NCI-H82 treated with DMSO at 0.1 percent for 48 hours (cell line): Measurements from ENCODE around the gene RASAL3.

ENCODE experiments used
- DNase-seq: peaks from one replicate; lab custom pipeline; 2025; ENCODE audit not compliant: unreplicated experiment; lab: John Stamatoyannopoulos, UW

Gene RASAL3

DNA sequence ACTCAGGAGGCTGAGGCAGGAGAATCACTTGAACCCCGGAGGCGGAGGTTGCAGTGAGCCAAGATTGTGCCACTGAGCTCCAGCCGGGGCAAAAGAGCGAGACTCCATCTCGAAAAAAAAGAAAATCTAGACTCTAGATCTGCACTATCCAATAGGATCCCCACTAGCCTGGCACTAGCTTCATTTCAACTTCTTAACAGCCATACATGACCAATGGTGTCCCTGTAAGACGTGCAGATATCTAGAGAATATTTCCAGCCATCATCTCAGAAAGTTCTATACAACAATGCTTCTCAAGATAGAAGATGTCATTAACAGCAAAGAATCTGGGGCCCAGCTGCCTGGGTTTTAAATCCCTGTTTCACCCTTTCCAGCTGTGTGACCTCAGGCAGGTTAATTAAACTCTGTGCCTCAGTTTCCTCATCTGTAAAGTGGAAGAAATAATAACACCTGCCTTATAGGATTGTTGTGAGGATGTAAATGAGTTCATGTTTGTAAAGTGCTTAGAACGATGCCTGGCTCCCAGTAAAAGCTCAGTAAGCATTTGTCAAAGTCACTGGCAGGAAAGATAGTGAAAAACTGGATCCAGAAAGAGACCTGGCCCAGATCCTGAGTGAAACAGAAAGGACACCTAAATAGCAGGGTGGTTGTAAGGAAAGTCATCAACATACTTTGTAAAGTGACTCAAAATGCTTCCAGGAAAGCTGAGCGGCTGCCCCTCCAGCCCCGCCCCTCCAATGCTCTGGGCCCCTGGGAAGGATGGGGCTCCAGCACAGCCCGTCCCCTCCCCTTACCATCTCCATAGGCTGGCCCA lies 28.1 kb downstream of the RASAL3 start:
- DNase-seq: no peak

DNA sequence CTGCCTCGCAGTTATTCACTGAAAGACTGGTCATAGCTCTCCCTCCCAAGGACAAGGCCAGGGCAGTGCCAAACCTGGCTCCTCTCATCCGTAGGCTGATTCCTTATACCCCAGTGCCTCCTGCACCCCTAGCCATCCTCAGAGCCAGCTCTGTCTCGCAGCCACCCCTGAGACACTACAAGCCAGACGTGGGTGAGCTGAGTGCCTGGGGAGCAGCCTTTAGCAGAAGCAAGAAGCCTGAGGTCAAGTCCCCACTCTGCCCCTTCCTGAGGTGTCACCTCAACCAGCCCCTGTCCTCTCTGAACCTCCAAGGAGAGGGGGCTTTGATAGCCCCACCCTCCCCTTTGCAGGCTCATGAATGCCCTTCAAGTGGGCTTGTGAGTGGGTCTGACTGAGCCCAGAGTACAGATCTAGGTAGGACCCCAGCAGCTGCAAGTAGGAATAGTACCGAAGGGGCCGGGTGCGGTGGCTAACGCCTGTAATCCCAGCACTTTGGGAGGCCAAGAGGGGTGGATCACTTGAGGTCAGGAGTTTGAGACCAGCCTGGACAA lies 30.8 kb downstream of the RASAL3 start:
- no peak for DNase-seq

DNA sequence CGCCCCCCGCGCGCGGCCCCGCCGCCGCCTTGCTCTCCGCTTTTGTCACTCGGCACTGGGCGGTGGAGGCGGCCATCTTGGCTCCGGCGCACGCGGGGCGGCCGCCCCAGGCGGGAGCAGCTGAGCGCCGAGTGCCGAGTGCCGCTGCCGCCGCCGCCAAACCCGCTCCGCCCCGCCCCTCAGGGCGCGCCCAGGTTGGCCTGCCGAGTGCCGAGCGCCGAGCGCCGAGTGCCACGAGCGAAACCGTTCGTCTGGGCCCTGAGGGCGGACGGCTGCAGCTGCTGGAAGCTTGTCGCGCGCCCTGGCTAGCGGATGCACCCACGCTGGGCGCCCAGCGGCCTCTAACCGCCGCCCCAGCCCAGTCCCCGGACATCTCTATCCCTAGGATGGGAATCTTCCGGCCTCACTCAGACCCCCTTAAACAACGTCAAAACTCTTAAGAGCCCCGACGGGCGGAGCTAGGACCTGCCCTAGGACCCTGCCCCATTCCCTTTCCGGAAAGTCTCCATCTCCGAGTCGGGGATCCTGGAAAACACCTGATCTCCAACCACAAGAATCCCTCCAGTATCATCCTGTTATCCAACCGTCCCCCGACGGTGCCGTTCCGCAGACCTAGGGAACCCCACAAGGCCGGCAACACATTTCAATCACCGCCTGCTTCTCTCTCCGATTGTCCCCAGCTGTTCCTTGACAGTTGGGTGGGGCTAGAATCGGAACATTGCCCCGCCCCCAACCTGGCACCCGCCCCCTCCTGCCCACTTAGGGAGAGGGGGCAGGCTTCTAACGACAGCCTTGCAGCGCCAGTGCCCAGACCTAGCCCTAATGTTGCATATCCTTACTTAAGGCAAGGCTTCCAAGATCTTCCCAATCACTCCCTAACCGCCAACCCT lies 31.5 kb downstream of the RASAL3 start:
- DNase-seq: peak; percentile 73

DNA sequence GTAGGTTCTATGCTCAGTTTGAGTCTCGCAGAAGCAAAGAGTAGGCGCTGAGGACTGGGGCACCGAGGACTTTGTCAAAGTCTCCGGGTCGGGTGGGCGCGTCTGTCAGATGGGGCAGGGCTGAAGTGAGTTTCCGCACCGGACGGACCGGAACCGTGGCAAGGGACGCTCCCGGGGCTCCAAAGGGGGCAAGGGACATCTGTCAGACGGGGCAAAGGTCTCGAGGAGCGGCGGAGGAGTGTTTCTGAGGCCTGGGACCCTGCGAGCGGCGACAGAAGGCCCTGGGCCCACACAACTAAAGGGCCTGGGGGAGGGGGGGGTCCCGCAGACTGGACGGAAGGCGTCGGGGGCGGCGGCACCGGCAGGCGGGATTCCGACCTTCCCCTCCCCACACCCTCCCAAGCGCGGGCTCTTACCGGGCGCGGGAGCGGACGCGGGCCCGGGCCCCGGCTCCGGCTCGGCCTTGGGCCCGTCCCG lies 32.3 kb downstream of the RASAL3 start:
- DNase-seq: no peak

DNA sequence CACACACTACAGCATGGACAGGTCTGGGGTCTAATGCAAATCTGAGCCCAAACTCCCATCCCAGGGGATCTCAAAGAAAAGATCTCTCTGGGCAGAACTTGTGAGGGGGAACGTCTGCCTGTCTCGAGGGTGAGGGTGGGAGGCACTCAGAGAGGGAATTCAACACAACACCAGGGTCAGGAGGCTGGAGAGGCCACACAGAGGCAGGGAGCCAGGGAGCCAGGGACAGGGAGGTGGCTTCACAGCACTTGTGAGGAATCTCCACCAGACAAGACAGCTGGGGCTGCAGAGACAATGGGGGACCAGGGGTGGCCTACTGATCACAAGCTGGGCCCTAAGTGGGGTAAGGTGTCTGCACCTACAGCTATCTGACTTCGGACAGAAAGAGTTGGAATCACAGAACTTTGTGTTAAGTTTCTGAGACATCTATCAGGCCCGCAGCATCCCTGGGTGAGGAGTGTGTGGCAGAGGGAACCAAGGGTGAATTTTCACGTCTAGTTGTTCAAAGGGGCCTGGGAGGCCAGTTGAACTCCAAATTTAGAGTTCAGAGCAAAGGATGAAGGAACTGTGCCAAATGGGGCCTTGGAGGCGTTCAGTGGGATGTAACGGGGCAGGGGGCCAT lies 32.8 kb downstream of the RASAL3 start:
- no peak for DNase-seq

DNA sequence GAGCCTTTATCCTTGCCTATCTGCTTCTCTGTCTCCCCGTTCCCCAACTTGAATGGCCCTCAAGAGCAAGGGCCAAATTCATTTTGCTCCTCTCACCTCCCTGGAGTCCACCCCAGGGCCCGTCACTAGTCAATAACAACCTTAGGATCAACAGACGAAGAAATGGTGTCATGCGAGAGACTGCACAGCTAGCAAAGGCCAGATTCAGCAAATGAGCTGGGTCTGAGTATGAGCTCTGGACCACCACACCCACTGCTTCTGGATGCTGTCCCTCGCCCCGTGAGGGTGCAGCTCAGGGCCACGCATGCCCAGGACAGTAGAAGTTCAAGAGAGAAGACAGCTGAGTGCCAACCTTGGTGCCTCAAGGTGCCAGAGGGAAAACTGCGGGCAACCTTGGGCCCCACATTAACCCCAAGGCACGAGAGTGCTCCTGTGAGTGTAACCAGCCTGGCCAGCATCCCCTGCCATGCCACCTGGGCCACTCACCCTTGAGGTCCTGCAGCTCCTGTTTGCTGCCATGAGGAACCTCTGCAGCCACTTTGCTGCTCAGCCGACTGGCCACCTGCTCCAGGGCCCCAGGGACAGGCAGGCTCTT lies 33.7 kb downstream of the RASAL3 start:
- no peak for DNase-seq

DNA sequence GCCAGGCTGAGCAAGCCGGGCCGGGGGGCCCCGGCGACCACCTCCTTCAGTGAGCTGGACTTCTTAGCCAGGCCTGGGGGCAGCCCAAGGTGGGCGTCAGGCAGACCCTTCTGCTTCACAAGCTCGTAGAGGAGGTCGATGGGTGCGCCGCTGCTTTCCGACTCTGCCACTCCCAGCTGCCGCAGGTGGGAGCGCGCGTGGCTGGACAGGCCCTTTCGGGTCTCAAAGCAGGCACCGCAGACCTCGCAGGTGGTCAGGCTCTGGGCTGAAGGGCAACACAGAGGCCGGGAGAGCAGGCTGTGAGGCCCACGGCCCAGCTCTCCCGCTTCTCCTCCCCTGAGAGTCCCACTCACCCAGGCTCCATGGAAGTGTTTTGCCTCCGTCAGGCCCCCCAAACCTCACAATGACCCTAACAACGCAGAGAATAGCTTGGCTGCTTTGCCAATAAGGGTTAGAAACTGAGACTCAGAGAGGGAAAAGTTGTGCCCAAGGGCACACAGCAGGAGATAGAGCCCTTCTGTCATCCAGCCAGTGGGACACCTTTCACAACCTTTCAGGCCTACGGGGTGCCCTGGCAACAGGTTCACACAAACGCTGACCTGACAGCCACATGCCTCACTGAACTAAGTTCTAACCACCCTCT lies 34.4 kb downstream of the RASAL3 start:
- no peak for DNase-seq

DNA sequence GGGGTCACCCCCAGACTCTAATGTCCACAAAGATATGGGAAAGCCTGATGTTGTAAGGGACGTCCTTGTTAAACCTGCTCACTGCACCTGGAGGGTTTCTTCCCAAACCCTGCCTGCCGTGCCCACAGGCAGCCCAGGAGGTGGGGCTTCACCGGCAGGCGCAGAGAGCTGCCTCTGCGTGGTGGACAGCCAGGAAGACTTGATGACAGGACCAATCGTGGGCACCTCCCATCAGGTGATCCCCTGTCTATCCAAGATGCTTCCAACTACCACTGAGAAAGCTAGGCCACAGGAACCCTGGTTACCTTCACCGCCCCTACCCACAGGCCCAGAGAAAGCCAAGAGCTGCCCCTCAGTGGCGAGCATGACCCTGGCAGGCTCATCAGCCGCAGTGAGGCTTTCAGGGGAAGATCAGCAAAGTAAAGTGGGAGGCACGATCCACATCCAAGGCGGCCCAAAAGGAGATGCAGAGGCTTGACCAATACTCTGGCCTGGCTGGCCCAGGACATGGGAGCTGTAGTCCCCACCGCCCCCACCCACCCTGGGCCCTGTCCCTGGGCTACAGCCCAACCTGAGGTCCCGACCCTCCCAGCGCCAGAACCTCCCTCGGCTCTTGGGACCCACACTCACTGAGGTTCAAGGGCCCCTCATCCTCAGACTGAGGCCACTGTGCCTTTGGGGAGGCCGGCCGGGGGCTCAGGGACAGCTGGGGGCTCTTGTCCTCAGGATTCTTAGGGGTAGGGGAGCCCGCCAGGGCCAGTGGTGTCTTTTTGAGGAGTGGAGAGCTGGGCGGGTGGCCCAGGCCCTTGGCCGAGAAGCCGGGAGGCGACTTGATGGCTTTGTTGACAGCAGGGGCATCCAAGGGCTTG lies 35.2 kb downstream of the RASAL3 start:
- DNase-seq: no peak

DNA sequence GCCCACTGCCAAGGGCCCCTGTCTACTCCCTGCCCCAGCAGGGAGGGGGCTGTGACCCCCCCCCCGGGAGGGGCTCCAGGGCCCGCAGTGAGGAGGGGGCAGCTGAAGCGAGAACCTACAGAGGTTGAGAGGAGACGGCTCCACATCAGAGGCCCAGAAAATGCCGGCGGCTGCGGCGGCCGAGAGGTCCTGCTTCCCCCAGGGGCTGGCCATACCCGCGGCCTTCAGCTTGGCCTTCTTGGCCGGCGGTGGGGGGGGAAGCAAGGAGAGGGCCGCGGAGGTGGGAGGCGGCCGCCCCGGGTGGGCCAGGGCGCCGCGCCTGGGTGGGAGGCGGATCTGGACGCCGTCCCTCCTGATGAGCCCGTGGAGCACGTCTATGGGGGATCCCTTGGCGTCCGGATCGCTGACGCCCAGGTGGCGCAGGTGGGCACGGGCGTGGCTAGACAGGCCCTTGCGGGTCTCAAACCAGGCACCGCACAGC lies 36.3 kb downstream of the RASAL3 start:
- DNase-seq: no peak

DNA sequence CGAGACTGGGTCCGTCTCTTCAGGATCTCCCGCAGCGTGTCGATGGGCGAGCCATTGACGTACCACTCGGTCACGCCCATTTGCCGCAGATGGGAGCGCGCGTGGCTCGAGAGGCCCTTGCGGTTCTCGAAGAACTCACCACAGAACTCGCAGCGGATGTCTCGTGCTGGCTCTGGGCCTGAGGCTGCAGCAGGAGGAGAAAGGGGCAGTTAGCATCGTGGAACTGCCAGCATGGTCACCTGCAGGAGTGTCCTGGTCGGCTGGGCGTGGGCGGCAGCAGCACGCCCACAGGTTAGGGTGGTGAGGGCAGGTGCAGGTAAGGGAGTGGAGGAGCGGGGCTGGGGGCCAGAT lies 37.0 kb downstream of the RASAL3 start:
- DNase-seq: no peak

DNA sequence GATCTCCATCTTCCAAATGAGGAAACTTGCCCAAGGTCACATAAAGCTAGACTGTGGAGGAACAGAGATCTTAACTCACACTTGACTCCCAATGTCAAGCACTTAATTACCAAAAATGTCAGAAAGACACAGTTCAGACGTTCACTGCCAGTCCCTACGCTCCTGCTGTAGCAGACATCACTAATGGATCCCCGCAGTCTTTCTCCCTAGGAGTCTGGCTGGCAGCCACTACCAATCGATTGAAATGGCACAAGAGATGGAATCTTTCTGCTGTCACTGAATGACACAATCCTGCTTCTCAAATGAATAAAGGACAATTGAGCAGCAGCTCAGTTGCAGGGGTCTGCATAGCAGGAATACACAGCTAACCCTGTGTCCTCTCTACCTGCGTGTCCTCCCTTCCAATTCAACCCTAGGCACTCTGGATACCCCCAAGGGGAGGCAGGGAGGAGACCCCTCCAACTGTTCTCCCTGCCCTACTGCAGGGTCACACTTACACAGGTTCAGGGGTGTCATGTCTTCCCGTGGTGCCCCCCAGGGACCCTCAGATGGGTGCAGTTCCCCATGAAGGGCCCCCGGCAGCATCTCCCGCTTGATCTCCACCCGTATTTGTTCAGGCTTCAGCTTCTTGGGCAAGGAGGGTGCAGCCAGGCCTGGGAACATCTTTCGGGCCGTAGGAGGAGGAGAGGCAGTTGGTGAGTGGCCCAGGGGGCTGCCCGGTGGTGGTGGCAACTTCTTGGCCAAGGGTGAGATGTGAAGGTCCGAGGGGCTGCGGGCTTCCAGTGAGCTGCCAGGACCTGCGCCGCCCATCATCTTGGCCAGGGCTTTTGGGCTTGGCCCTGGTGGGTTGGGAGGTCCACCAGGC lies 37.6 kb downstream of the RASAL3 start:
- no peak for DNase-seq

DNA sequence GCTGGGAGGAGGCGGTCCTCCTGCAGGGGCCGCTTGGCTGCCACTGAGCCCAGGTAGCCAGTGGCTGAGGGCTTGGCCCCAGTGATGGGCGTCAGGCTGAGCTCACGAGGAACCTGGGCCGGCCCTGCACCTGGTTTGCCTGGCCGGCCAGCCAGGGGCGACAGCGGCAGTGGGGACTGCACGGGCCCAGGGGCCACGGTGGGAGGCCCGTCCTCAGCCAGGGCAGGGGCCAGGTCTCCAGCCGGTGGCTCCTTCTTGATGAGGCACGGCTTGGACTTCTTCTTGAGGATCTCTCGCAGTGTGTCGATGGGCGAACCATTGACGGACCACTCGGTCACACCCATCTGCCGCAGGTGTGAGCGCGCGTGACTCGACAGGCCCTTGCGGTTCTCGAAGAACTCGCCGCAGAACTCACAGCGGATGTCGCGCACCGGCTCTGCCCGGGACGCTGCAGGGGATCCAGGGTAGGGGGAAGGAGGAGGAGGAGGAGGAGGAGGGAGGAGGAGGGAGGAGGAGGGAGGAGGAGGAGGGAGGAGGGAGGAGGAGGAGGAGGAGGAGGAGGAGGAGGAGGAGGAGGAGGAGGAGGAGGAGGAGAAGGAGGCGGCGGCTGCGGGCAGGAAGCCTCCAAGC lies 38.9 kb downstream of the RASAL3 start:
- DNase-seq: no peak

DNA sequence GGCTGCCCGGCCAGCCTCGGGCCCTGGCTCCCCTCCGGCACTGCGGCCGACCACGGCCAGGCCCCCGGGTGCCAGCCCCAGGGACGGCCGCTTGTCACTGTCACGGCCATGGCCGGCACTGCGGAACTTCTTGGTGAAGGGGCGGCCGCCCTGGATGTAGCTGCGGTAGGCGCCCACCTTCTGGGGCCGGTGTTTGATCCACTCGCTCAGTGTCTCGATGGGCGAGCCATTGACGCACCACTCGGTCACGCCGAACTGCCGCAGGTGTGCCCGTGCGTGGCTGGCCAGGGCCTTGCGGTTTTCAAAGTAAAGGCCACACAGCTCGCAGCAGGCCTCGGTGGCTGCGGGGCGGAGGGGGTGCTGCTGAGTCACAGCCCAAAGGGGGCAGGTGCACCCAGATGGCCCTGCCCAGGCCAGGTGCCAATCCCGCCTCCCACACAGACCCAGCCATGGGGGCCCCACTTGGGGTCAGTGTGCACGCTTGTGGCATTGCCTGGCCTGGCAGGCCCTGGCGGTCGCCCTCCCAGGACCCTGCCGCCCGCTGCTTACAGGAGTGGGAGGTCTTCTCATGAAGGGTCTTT lies 39.6 kb downstream of the RASAL3 start:
- no peak for DNase-seq

DNA sequence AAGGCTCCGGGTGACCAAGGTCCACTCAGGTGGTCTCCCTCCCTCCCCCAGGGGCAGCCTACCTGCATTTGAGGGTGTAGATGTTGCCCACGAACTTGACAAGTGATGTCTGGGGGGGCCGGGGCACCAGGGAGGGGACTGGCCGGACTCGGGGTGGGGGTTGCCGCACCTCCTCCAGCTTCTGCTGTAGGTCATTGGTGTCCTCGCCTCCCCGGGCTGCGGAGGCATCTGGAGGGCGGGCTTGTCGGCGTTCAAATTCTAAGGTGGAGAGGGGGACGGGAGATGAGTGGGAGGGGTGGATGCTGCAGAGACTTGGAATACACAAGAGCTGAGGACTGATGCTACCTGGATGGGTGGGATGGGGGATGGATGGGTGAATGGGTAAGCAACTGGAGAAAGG lies 40.2 kb downstream of the RASAL3 start:
- DNase-seq: no peak

DNA sequence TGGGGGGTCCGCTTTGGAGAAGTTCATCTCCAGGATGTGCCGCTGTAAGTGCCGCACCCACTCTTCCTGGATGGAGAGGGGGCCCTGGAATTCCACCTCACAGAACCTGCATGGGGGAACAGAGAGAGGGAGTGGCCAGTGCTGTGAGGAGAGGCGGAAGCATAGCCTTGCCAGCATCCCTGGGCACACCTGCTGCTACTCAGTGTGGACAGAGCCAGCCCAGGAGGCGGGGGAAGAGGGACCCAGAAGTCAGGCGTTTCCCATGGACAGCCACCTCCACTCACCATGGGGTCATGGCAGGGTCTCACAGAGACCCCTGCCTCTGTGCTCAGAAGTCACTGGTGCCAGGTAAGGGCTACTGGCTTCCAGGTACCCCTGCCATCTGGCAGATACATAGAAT lies 41.2 kb downstream of the RASAL3 start:
- DNase-seq: no peak

DNA sequence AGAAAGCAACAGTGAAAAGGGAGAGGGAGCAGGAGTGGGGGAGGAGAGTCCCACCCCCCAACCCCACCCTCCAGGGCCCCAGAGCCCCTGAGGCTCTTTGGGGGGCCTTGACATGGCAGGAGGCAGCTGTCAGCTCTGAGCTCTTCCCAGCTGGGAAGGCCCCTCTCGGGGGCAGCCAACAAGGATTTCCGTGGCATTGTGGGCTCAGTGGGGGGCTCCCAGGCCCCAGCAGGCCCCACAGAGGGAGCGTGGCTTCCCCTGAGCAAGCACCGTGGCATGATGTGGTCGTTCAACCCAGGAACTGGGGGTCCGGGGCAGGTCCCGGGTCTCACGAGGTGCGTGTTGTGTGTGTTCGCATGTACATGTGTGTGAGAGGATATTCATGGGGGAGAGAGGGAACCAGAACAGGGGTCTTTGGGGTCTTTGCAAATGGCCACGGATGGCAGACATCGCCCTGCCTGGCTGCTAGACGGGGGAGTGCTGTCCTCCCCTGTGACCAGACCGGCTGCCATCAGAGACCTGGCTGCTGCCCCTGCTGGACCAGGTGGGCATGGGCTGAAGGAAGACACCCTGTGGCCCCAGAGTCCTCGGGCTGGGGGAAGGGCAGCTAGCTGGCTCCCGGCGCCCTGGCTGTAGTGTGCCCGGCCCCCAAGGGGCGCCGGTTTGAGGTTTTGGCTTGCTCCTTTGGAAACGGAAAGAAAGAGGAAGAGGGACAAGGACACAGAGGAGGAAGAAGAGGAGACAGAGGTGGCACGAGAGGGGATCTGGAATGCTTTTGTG lies 41.9 kb downstream of the RASAL3 start:
- no peak for DNase-seq

DNA sequence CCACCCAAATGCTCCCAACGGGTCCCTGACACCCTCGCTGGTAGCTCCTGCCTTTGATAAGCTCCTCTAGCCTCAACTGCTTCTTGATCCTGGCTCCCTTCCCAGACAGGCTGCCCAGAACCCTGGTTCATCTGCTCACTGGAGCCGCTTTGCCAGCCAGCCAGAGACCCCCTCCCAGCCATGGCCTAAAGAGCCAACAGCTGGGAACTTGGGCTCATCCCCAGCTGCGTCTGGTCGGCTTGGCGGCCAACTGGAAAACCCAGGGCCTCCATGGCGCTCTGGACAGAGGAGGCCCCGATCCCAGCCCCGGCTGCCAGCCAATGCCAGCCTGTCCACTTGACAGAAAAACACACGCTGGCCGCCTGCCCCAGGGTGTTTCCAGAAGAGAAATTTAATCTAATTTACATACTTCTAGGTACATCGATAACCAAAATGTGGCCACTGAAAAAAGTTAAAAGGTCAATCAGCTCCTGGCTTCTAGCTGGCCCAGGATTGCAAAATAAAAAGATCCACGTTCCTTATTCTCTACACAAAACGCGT lies 42.6 kb downstream of the RASAL3 start:
- DNase-seq: no peak
